K562 (cell line): ENCODE data around the gene MTHFSD. TPM values are rescaled to one million over a fixed set of nuclear protein-coding genes. Genes with fewer than 3 reads are reported as not detected.

Source experiments
- HDAC1 ChIP-seq, 2 experiments: fragments of 450-650 bp; IDR thresholded peaks; 2 replicates each; pipeline ENCODE4 v1.6.1; 2016 to 2017; ENCODE audit warnings: inconsistent platforms in 1 of 2, mild to moderate bottlenecking in 1 of 2, moderate library complexity in 1 of 2
- MGA ChIP-seq: fragments of 450-650 bp; IDR thresholded peaks from 2 replicates; pipeline ENCODE4 v1.6.1; 2016; ENCODE audit warnings: mild to moderate bottlenecking, moderate library complexity
- PML ChIP-seq: IDR thresholded peaks from 2 replicates; pipeline ENCODE4 v1.6.1; 2012; ENCODE audit warnings: low read length, inconsistent platforms
- SUPT5H ChIP-seq: fragments of 450-650 bp; IDR thresholded peaks from 2 replicates; pipeline ENCODE4 v1.6.1; 2016
- ZNF445 ChIP-seq: fragments of 250-450 bp; sonication (Bioruptor Pico); IDR thresholded peaks from 2 replicates; pipeline ENCODE4 v1.4.0; 2020; ENCODE audit warnings: low read depth, mild to moderate bottlenecking, moderate library complexity
- polyA plus RNA-seq, 8 experiments: library from polyadenylated mRNA; depleted of rRNA in 4 of 8; stranded (reverse) in 5 of 8; unstranded in 3 of 8; fragments of >200 nt; fragmentation: Nextera tagmentation in 2 of 8; fragmentation: Illumina TruSeq in 1 of 8; extraction: Ambion mirVana in 2 of 8; extraction: Trizol in 1 of 8; gene quantifications; 2 replicates each; pipeline versions ENCODE4 v1.2.1 to v1.2.3, GENCODE V29; 2011 to 2014; ENCODE audit warnings: inconsistent platforms in 1 of 8, missing spikeins in 1 of 8
- total RNA-seq, 7 experiments: library from RNA; depleted of rRNA in 6 of 7; stranded (reverse); fragments of >200 nt in 6 of 7; fragmentation: Illumina TruSeq in 2 of 7; extraction: Trizol in 2 of 7; gene quantifications; 2 replicates each; pipeline versions ENCODE4 v1.2.1 to v1.2.3, GENCODE V29; 2011 to 2021; ENCODE audit warnings: low replicate concordance in 1 of 7
- TF ChIP-seq, protein P1 (sequence below): fragments of 200-800 bp; sonication (Bioruptor generic); IDR thresholded peaks from 2 replicates; pipeline ENCODE4 v1.6.1; 2017; ENCODE audit warnings: missing genetic modification characterization, missing compliant biosample characterization
- TF ChIP-seq, protein P2 (sequence below), 2 experiments: IDR thresholded peaks in 1 of 2; conservative IDR thresholded peaks in 1 of 2; 2 replicates each; pipeline ENCODE4 v1.6.1; 2016; ENCODE audit warnings: low read depth in 2 of 2, mild to moderate bottlenecking in 1 of 2, missing compliant biosample characterization in 1 of 2, missing genetic modification characterization in 1 of 2, moderate library complexity in 1 of 2
- TF ChIP-seq, protein P3 (sequence below), 2 experiments: fragments of 200-800 bp in 1 of 2; sonication (Bioruptor generic) in 1 of 2; sonication (generic) in 1 of 2; formaldehyde crosslinking in 1 of 2; IDR thresholded peaks in 1 of 2; conservative IDR thresholded peaks in 1 of 2; 2 replicates each; pipeline versions ENCODE4 v1.5.0 to v1.6.1; 2016 to 2020; ENCODE audit warnings: missing compliant biosample characterization in 1 of 2, missing genetic modification characterization in 1 of 2, missing genetic modification reagents in 1 of 2

Gene MTHFSD
- total and polyA plus RNA-seq, 9 of the 15 experiments (the other 6 are each of a cell fraction or from before 2014, with no cell fraction given) = 3.2 to 20.2 (median 12.0) TPM

DNA sequence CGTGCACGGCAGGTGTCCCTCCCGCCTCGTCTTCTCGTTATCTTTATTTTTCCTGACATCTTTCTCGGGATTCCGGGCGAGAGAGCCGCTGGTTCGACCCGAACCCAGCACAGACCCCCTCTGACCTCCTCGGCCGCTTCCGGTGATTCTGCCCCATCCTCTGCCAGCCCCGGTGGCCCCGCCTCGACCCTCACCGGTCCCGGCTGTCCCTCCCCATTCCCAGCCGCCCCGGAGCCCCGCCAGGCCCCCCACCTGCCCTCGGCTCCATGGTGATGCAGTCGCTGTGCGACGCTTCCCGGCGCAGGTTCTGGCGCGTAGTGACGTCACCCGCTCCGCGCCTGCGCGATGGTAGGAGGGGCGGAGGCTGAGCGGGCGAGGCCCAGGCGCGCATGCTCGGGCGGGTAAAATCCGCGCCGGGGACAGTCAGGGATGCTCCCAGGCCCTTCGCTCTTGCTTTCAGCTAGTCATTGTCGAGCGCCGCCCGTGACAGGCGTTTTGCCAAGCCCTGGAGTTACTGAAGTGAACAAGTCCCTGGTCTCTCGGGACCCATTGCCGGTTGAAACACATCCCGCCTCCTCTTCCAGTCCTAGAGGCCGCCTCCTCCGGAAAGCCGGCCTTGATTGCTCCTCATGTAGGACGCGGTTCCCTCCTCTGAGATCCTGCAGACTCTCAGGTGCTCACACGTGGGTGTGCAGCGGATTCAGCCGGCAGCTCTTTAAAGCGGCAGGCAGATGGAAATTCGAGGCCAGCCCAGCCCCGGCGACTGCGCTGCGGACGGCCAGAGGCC, at the start of gene MTHFSD (continued):
- peak; percentile 88 for TF ChIP-seq MGA
- TF ChIP-seq ZNF445 (CRISPR knock-in tag) = no peak
- TF ChIP-seq, protein P1, sequence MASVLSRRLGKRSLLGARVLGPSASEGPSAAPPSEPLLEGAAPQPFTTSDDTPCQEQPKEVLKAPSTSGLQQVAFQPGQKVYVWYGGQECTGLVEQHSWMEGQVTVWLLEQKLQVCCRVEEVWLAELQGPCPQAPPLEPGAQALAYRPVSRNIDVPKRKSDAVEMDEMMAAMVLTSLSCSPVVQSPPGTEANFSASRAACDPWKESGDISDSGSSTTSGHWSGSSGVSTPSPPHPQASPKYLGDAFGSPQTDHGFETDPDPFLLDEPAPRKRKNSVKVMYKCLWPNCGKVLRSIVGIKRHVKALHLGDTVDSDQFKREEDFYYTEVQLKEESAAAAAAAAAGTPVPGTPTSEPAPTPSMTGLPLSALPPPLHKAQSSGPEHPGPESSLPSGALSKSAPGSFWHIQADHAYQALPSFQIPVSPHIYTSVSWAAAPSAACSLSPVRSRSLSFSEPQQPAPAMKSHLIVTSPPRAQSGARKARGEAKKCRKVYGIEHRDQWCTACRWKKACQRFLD = no peak
- TF ChIP-seq, protein P2, sequence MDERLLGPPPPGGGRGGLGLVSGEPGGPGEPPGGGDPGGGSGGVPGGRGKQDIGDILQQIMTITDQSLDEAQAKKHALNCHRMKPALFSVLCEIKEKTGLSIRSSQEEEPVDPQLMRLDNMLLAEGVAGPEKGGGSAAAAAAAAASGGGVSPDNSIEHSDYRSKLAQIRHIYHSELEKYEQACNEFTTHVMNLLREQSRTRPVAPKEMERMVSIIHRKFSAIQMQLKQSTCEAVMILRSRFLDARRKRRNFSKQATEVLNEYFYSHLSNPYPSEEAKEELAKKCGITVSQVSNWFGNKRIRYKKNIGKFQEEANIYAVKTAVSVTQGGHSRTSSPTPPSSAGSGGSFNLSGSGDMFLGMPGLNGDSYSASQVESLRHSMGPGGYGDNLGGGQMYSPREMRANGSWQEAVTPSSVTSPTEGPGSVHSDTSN (CRISPR knock-in tag; IDR thresholded peaks at IDR 0.05; ENCODE audit: low read depth) = no peak
- TF ChIP-seq, protein P2 (tag; conservative IDR thresholded peaks at IDR 0.05; ENCODE audit: low read depth) = no peak
- peak in 1 of 2 experiments; percentile 6; a peak in 1 of 4 replicates for TF ChIP-seq HDAC1 (IDR thresholded peaks at IDR 0.05)
- TF ChIP-seq, protein P3, sequence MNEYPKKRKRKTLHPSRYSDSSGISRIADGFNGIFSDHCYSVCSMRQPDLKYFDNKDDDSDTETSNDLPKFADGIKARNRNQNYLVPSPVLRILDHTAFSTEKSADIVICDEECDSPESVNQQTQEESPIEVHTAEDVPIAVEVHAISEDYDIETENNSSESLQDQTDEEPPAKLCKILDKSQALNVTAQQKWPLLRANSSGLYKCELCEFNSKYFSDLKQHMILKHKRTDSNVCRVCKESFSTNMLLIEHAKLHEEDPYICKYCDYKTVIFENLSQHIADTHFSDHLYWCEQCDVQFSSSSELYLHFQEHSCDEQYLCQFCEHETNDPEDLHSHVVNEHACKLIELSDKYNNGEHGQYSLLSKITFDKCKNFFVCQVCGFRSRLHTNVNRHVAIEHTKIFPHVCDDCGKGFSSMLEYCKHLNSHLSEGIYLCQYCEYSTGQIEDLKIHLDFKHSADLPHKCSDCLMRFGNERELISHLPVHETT (CRISPR knock-in tag; conservative IDR thresholded peaks at IDR 0.05 in 1 of 2, IDR thresholded peaks at IDR 0.05 in 1 of 2) = peak in 1 of 2 experiments; percentile 66; a peak in 1 of 4 replicates
- peak; percentile 78 for TF ChIP-seq SUPT5H
- peak; percentile 51; the same call in 1 of the 2 replicates for TF ChIP-seq PML
